HS-27A (cell line): ENCODE data around the gene FLYWCH1.
"Not testable (repeated sequence)": the region's sequence is repeated elsewhere in the genome, so short reads cannot be mapped to it uniquely, and the experiment has no call there.

Source experiments
- DNase-seq: peaks from one replicate; pipeline ENCODE4 v3.0.0-alpha.2; 2012; ENCODE audit warnings: low read depth, missing footprints

Gene FLYWCH1

DNA sequence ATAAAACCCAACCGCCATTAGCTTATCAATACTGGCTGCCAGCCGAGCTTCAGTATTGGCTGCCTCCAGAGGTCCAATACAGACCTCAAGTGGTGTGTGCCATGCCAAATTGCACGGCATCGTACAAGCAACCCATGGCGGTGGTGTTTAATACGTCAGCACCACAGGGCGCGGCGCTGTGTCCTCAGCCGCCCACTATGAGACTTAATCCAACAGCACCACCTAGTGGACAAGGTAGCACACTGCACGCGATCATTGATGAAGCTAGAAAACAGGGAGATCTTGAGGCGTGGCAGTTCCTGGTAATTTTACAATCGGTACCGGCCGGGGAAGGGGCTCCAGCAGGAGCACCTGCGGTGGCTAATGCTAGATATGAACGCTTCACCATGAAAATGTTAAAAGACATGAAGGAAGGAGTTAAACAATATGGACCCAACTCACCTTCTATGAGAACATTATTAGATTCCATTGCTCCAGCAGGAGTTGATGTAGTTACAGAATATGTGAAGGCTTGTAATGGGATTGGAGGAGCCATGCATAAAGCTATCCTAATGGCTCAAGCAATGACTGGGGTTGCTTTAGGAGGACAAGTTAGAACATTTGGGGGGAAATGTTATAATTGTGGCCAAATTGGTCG, 15.4 kb downstream of the FLYWCH1 start:
- DNase-seq, result no peak

DNA sequence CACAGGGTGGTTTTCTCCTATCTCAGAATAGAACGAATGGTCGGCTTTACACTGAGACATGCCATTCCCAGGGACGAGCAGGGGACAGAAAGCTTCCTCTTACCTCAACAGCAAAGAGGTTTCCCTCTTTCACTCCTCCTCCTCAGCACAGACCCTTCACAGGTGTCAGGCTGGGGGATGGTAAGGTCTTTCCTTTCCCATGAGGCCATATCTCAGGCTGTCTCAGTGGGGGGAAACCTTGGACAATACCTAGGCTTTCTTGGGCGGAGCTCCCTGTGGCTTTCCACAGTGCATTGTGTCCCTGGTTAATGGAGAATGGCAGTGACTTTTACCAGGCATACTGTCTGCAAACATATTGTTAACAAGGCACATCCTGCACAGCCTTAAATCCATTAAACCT, 16.4 kb downstream of the FLYWCH1 start:
- DNase-seq, result not testable (repeated sequence)

DNA sequence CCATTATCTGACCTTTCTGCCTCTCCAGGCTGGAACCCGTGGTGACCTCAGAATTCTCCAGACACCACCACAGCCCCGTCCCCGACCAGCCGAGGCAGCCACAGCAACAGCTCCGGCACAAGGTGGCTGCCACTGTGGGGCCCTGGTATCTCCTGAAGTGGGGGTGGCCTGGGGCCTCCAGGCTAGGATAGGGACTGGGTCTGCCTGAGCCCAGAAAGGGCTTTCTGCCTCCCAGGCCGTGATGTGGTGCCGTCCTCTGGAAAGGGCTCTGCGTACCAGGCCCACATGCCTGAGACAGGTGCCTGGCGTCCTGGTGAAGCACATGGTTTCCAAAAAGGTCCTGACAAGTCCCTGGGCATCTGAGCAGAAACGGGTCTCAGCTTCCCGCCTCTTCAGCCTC, 17.1 kb downstream of the FLYWCH1 start:
- no peak for DNase-seq

DNA sequence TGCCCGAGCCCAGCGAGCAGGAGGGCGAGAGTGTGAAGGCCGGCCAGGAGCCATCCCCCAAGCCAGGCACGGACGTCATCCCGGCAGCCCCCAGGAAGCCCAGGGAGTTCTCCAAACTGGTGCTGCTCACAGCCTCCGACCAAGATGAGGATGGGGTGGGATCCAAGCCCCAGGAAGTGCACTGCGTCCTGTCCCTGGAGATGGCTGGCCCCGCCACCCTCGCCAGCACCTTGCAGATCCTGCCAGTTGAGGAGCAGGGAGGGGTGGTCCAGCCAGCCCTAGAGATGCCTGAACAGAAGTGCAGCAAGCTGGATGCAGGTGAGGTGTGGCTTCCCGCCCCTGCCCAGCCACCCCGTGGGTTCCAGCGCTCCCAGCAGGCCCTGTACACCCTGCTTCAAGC, 18.0 kb downstream of the FLYWCH1 start:
- no peak for DNase-seq

DNA sequence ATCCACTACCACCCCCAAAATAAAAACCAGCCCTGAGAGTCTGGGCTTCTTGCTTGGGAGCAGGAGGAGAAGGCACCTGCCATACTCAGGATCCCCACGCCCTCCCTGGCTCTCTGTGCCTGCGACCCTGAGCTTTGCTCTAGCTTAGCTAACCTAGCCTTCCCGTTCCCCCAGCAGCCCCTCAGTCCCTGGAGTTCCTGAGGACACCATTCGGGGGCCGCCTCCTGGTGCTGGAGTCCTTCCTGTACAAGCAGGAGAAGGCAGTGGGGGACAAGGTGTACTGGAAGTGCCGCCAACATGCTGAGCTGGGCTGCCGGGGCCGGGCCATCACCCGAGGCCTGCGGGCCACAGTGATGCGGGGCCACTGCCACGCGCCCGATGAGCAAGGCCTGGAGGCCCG, 18.5 kb downstream of the FLYWCH1 start:
- DNase-seq, result no peak

DNA sequence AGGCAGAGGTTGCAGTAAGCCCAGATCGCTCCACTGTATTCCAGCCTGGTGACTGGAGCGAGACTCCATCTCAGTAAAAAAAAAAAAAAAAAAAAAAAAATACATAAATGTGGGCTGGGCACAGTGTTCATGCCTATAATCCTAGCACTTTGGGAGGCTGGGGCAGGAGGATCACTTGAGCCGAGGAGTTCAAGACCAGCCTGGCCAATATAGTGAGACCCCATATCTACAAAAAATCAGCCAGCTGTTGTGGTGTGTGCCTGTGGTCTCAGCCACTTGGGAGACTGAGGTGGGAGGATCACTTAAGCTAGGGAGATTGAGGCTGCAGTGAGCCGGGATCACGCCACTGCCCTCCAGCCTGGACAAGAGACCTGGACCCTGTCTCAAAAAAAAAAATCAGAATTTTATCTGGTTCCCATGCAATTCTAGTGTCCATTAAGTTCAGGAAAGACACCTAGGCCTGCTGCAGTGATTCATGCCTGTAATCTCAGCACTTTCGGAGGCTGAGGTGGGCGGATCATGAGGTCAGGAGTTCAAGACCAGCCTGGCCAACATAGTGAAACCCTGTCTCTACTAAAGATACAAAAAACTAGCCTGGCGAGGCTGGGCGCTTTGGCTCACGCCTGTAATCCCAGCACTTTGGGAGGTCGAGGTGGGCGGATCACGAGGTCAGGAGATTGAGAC, 19.6 kb downstream of the FLYWCH1 start:
- DNase-seq, result not testable (repeated sequence)

DNA sequence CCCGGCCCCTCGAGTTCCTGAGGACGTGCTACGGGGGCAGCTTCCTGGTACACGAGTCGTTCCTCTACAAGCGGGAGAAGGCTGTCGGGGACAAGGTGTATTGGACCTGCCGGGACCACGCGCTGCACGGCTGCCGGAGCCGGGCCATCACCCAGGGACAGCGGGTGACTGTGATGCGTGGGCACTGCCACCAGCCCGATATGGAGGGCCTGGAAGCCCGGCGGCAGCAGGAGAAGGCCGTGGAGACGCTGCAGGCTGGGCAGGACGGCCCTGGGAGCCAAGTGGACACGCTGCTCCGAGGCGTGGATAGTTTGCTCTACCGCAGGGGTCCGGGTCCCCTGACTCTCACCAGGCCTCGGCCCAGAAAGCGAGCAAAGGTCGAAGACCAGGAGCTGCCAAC, 21.4 kb downstream of the FLYWCH1 start:
- DNase-seq, result no peak

DNA sequence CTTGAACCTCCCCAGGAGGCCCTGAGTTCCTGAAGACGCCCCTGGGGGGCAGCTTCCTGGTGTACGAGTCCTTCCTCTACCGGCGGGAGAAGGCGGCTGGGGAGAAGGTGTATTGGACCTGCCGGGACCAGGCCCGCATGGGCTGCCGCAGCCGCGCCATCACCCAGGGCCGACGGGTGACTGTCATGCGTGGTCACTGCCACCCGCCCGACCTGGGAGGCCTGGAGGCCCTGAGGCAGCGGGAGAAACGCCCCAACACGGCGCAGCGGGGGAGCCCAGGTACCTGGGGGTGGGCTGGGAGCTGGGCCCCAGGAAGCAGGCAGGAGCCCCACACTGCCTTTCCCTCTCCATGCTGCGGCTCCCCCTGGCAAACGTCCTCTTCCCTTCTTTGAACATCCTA, 22.0 kb downstream of the FLYWCH1 start:
- DNase-seq, result no peak

DNA sequence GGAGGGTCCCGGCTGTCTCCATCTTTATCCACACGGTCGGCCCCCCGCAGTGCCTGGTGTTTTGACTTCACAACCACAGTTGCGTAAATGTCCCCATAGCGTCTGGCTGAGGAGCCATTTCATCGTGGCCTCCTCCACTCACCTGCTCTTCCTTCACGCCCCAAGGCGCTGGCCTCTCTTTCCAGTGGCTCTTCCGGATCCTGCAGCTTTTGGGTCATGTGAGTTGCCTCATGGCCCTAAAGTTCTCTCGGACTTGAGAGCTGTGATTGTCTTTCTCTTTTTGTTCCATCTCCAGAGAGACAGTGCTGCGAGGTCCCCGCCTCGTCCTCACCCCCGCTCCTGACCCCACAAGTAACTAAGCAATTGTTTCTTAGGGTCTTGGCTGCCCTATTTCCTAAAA, 22.7 kb downstream of the FLYWCH1 start:
- DNase-seq, result no peak

DNA sequence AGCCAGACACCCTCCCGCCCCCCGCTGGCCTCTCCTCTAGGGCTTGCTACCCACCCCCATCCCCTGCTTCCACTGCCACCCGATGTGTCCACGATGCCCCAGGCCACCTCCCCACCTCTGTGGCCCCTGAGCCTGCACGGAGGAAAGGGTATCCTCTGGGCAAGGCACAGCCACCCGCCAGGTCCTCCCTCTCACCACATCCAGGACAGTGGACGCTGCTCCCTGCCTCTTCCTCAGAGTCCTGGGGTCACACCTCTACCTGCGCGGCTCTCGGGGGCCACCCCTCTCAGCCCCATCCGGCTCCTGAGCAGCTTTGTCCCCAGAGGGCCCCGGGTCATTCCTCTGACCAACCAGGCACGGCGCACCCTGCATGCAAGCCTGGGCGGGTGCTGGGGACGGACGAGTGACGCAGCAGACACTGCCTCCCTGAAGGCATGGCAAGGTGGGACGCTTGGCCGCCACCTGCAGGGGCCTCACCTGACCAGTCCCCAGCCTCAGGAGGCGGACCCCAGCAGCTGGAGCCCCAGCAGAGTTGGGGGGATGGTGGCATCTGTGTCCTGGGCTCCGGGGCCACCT, 24.8 kb downstream of the FLYWCH1 start:
- DNase-seq, result no peak

DNA sequence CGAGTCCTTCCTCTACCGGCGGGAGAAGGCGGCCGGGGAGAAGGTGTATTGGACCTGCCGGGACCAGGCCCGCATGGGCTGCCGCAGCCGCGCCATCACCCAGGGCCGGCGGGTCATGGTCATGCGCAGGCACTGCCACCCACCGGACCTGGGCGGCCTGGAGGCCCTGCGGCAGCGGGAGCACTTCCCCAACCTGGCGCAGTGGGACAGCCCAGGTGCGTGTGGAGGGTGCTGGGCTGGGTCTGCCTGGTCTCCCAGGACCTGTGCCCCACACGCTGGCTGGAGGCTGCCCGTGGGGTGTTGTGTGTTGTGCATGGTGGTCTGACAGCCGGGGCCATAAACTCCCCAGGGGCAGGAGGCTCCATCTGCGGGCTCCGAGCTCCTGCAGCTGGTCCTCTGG, 25.4 kb downstream of the FLYWCH1 start:
- no peak for DNase-seq

DNA sequence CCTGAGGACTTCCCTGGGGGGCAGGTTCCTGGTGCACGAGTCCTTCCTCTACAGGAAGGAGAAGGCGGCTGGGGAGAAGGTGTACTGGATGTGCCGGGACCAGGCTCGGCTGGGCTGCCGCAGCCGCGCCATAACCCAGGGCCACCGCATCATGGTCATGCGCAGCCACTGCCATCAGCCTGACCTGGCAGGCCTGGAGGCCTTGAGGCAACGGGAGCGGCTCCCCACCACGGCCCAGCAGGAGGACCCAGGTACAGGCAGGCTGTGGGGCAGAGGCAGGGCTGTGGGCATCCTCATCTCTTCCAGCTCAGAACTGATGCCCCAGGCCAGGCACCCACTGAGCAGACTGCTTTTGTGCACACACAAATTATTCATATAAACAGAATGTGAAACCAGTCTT, 26.5 kb downstream of the FLYWCH1 start:
- DNase-seq, result no peak

DNA sequence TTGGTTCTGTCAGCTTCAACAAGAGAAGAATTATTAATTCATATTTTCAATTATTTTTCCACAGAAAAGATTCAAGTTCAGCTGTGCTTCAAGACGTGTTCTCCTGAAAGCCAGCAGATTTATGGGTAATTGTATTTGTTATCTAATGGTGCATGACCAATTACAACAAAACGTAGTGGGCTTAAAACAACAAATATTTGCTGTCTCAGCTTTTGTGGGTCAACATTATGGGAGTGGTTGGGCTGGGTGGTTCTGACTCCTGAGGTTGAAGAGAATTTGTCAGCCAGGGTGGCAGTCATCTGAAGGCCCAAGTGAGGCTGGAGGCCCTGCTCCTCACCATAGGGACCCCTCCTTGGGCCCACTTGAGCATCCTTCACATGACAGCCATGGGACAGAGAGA, 28.2 kb downstream of the FLYWCH1 start:
- DNase-seq, result no peak

DNA sequence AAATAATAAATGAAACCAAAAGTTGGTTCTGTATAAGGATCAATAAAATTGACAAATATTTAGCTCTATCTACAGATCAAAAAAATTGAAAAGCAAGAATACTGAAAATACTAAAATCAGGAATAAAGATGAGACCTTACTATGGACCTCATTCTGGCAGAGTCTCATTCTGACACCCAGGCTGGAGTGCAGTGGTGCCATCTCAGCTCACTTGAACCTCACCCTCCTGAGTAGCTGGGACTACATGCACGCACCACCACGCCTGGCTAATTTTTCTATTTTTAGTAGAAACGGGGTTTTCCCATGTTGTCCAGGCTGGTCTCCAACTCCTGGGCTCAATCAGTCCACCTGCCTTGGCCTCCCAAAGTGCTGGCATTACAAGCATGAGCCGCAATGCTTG, 30.3 kb downstream of the FLYWCH1 start:
- DNase-seq, result no peak

DNA sequence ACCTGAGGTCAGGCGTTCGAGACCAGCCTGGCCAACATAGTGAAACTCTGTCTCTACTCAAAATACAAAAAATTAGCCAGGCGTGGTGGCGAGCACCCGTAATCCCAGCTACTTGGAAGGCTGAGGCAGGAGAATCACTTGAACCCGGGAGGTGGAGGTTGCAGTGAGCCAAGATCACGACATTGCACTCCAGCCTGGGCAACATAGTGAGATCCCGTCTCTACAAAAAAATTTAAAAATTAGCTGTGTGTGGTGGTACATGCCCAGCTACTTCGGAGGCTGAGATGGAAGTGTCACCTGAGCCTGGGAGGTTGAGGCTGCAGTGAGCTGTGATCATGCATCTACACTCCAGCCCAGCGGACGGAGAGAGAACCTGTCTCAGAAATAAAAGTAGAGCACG, 32.0 kb downstream of the FLYWCH1 start:
- not testable (repeated sequence) for DNase-seq

DNA sequence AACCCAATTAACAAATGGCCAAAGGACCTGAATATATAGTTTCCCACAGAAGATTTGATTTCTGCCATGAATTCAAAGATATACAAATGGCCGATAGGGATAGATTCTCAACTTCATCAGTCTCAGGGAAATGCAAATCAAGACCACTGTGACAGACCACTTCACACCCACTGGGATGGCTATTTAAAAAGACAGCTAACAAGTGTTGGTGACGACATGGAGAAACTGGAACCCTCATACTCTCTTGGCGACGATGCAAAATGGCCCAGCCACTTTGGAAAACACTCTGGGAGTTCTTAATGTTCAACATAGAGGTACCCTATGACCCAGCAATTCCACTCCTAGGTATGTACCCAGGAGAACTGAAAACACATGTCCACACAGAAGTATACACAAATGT, 34.9 kb downstream of the FLYWCH1 start:
- DNase-seq, result no peak

DNA sequence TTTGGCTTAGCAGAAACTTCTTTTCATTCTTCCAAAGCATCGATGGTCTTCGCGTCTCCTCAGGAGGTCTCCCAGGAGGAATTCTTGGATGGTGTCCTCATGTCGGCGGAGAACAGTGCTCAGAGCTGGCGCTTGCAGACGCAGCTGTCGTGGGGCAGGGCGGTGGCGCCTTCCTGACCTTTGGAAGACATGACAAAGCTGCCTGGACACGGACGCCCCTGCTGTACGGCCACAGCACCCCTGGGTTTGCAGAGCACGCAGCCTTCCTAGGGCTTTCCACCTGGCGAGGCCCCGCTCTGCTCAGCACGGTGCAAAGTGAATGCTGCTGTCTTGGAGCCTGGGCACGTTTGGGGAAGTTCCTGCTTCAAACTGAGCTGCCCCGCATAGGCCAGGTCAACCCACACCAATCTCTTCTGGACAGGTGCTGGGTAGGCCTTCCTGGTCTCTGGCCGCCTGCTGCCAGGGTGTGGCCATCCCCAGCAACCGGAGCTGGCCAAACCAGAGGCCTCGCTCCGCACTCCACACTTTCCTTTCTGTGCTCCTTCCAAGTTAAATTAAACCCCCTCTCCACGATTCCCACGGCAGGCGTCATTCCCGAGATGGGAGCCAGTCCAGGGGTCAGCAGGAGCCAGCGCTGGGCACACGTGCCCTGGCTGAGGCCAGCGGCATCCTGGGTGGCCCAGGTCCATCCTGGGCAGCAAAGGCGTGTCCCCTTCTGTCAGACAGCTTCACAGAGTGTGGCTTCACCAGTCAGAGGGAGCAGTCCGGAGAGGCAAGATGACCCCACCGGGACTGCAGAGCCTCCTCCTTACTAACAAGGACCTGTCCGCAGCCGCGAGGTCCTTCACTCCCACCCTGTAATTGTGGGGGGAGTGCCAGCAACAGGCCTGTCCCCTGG, 37.3 kb downstream of the FLYWCH1 start:
- no peak for DNase-seq

DNA sequence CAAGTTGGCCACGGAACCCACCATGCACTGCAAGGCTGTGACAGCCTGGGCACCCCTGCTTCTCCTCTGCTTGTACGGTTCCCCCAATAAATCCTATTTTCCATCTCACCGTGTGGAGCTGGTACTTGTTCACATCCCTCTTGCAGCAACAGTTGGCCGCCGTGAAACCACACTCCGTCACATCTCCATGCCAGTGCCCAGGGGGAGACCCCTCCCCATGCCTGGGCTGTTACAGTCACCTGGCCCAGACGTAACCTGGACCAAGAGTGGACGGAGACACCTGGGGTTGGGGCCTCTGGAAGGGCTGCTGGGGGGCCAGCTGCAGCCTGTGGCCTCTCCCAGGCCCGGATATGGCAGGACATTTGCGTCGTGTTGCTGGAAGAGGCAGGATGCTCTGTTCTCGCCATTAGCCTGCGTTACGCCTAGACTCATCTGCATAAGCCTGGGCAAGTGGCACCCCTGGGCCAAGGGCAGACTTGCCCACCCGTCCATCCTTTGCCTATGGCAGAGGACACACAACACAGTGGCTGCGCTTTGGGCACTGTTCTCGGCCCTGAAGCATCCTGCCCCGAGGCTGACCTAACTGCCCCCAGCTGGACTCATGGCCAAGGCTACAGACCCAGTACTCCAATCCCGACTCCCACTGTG, 38.1 kb downstream of the FLYWCH1 start:
- no peak for DNase-seq

DNA sequence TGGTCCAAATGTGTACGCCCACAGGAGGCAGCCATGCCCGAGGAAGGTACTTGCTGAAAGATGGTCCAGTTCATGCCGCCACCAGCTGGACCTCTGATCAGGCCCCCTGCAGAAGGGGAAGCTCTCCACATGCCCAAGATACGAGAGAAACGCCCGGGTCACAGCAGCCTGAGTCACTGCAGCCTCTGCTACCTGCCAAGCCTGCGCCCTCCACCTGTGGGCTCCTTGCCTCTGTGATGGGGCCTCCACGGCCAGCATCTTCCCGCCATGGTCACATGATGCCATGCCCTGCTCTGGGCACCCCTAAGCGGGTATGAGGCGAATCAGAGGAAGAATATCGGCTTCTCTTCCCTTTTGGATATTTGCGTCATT, 38.6 kb downstream of the FLYWCH1 start:
- DNase-seq, result no peak

DNA sequence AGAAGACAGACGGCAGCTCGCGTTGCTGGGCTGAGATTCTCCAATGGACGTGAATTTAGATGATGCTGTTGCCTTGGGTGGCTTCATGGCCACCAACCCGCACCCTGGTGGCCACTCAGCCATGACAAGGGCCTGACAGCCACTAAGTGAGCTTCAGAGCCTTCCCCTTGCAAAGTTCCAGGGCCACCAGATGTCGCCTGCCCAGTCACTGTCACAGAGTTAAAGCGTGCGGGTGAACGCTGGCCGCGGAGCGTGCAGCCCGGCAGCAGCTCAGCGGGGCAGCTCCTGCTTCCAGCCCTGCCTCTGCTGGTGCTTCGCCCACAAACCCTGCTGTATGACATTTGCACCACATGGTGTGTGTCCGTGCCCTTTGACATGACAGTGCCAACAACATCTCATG, 39.0 kb downstream of the FLYWCH1 start:
- DNase-seq, result no peak

DNA sequence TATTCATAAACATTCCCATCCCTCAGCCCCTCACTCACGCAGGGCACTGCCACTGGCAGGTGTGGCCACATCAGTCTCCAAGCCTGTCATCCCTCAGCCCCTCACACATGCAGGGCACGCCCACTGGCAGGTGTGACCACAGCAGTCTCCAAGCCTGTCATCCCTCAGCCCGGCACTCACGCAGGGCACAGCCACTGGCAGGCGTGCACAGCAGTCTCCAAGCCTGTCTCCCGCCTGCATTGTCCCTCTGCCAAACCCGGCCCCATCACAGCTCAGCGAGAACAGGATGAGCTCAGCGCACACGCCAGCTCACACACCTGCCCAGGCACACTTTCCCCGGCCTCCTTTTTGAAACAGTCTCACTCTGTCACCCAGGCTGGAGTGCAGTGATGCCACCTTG, 40.9 kb downstream of the FLYWCH1 start:
- no peak for DNase-seq
